Hepatocyte (in vitro differentiated cells): ENCODE data around the gene LPP.

Experiments
- CTCF ChIP-seq: fragments of 200-600 bp; sonication (generic); IDR thresholded peaks from 2 replicates; pipeline ENCODE4 v1.5.1; 2016; ENCODE audit warnings: antibody characterized with exemption, mild to moderate bottlenecking; ENCODE audit not compliant: poor library complexity
- EZH2 ChIP-seq: fragments of 200-600 bp; sonication (generic); IDR thresholded peaks from 2 replicates; pipeline ENCODE4 v1.6.1; 2016; ENCODE audit warnings: antibody characterized with exemption, mild to moderate bottlenecking, borderline replicate concordance
- EZH2phosphoT487 ChIP-seq: fragments of 200-600 bp; sonication (generic); IDR thresholded peaks from one replicate; pipeline ENCODE4 v1.6.1; 2018; ENCODE audit warnings: antibody characterized with exemption, mild to moderate bottlenecking, low read depth, moderate library complexity; ENCODE audit not compliant: unreplicated experiment, severe bottlenecking

- TF ChIP-seq EZH2phosphoT487 (no peak), CTCF (no peak), EZH2 (no peak)
These were observed 299.8 kb downstream of the LPP start for GRCh38 chr3:188453431-188454384.
